NCI-H446 treated with DMSO at 0.1 percent for 48 hours (cell line): ENCODE measurements around the gene ADSS1.

Source experiments
- DNase-seq: peaks from one replicate; lab custom pipeline; 2025; lab: John Stamatoyannopoulos, UW

The ADSS1 gene

DNA sequence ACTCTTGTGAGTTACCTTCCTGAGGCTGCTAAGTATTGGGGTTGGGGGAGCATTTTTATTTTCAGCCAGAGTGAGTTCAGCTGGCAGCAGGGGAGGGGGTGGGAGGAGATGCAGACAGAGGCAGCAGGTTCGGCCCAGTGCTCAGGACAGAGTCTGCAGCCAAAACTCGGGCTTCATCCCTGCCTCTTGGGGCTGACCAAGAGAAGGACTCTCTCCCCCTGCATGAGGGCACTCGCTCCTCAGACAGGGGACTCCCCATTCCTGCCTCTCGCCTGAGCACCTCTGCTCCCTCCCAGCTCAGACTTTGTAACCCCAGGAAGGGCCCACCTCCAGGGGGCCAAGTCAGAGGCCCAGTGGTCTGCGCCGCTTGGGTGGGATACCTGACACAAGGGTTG lies 72.7 kb downstream of the ADSS1 start:
- DNase-seq = no peak
